HEK293 (cell line): ENCODE measurements around the gene FCRL1.
A peak's percentile ranks its signal among the peaks of the same experiment; 100 is the strongest.

Source experiments
- MYNN ChIP-seq: fragments of 450-650 bp; formaldehyde crosslinking; IDR thresholded peaks from 2 replicates; pipeline ENCODE4 v1.5.1; 2016; ENCODE audit warnings: missing biosample characterization, missing genetic modification characterization, borderline replicate concordance
- PRDM2 ChIP-seq: fragments of 450-650 bp; formaldehyde crosslinking; IDR thresholded peaks from 2 replicates; pipeline ENCODE4 v1.5.1; 2016; ENCODE audit warnings: missing biosample characterization, missing genetic modification characterization, borderline replicate concordance
- REST ChIP-seq: fragments of 450-650 bp; formaldehyde crosslinking; IDR thresholded peaks from 2 replicates; pipeline ENCODE4 v1.5.1; 2016; ENCODE audit warnings: missing biosample characterization, missing genetic modification characterization
- ZFP69B ChIP-seq: fragments of 450-650 bp; formaldehyde crosslinking; IDR thresholded peaks from 2 replicates; pipeline ENCODE4 v1.5.1; 2016; ENCODE audit warnings: missing biosample characterization, missing genetic modification characterization
- ZNF157 ChIP-seq: fragments of 450-650 bp; formaldehyde crosslinking; IDR thresholded peaks from 2 replicates; pipeline ENCODE4 v1.5.1; 2016; ENCODE audit warnings: missing biosample characterization, missing genetic modification characterization
- ZNF19 ChIP-seq: fragments of 450-650 bp; formaldehyde crosslinking; IDR thresholded peaks from 2 replicates; pipeline ENCODE4; 2016; ENCODE audit warnings: missing biosample characterization, missing genetic modification characterization, low read depth
- ZNF2 ChIP-seq: fragments of 450-650 bp; formaldehyde crosslinking; IDR thresholded peaks from 2 replicates; pipeline ENCODE4 v1.5.1; 2016; ENCODE audit warnings: missing biosample characterization, missing genetic modification characterization
- ZNF248 ChIP-seq: fragments of 450-650 bp; formaldehyde crosslinking; IDR thresholded peaks from 2 replicates; pipeline ENCODE4 v1.5.1; 2017; ENCODE audit warnings: missing biosample characterization, missing genetic modification characterization
- ZNF302 ChIP-seq: fragments of 450-650 bp; formaldehyde crosslinking; IDR thresholded peaks from 2 replicates; pipeline ENCODE4 v1.5.1; 2016; ENCODE audit warnings: missing biosample characterization, missing genetic modification characterization, low read depth
- ZNF707 ChIP-seq: fragments of 450-650 bp; formaldehyde crosslinking; IDR thresholded peaks from 2 replicates; pipeline ENCODE4 v1.5.1; 2016; ENCODE audit warnings: missing biosample characterization, missing genetic modification characterization

Gene FCRL1

GRCh38 chr1:157748262-157748817 is 71.6 kb downstream of the FCRL1 start (continued):
- TF ChIP-seq PRDM2 (tag by site-specific recombination) (no peak), ZNF157 (no peak), ZNF248 (tag by site-specific recombination) (no peak), REST (0 out of 2 replicates have a peak, but pooled peaks have one; percentile 19), MYNN (tag by site-specific recombination) (no peak), ZFP69B (tag by site-specific recombination) (no peak), ZNF2 (tag by site-specific recombination) (no peak), ZNF19 (no peak), ZNF302 (tag by site-specific recombination) (no peak), ZNF707 (tag by site-specific recombination) (no peak)
- TF ChIP-seq, all 188 proteins: peak for 9
